Adipocyte (in vitro differentiated cells): ENCODE data around the gene SLC35B2.
"Not testable (repeated sequence)": the region's sequence is repeated elsewhere in the genome, so short reads cannot be mapped to it uniquely, and the experiment has no call there.

Source experiments
- DNase-seq: peaks from one replicate; pipeline ENCODE4 v3.0.0-alpha.2; 2015; ENCODE audit warnings: low read depth
- H3K27me3 ChIP-seq: replicated peaks from 2 replicates; pipeline ENCODE4 v1.7.0; 2013; ENCODE audit warnings: mild to moderate bottlenecking, low read length, moderate library complexity; ENCODE audit not compliant: control insufficient read depth, insufficient read depth
- H3K36me3 ChIP-seq: 2 replicates; pipeline ENCODE4 v1.7.0; 2013; ENCODE audit warnings: low read length, mild to moderate bottlenecking, moderate library complexity; ENCODE audit not compliant: control insufficient read depth, insufficient read depth, severe bottlenecking
- H3K4me1 ChIP-seq: 2 replicates; pipeline ENCODE4 v1.7.0; 2013; ENCODE audit warnings: mild to moderate bottlenecking, low read length, moderate library complexity; ENCODE audit not compliant: control insufficient read depth, insufficient read depth
- H3K4me3 ChIP-seq: 2 replicates; pipeline ENCODE4 v1.7.0; 2013; ENCODE audit warnings: mild to moderate bottlenecking, low read length, moderate library complexity
- H3K9ac ChIP-seq: 2 replicates; pipeline ENCODE4 v1.7.0; 2013; ENCODE audit warnings: mild to moderate bottlenecking, low read length, moderate library complexity
- H3K9me3 ChIP-seq: 2 replicates; pipeline ENCODE4 v1.7.0; 2013; ENCODE audit warnings: mild to moderate bottlenecking, low read length, moderate library complexity; ENCODE audit not compliant: control insufficient read depth

SLC35B2 gene

GRCh38 chr6:44235269-44235668, 22.1 kb downstream of the SLC35B2 start:
- Histone ChIP-seq H3K9ac (peak overlapping the region; percentile 81), H3K36me3 (peaks cover 29% of the 10 kb centered on the region)
- DNase-seq, result no peak

DNA sequence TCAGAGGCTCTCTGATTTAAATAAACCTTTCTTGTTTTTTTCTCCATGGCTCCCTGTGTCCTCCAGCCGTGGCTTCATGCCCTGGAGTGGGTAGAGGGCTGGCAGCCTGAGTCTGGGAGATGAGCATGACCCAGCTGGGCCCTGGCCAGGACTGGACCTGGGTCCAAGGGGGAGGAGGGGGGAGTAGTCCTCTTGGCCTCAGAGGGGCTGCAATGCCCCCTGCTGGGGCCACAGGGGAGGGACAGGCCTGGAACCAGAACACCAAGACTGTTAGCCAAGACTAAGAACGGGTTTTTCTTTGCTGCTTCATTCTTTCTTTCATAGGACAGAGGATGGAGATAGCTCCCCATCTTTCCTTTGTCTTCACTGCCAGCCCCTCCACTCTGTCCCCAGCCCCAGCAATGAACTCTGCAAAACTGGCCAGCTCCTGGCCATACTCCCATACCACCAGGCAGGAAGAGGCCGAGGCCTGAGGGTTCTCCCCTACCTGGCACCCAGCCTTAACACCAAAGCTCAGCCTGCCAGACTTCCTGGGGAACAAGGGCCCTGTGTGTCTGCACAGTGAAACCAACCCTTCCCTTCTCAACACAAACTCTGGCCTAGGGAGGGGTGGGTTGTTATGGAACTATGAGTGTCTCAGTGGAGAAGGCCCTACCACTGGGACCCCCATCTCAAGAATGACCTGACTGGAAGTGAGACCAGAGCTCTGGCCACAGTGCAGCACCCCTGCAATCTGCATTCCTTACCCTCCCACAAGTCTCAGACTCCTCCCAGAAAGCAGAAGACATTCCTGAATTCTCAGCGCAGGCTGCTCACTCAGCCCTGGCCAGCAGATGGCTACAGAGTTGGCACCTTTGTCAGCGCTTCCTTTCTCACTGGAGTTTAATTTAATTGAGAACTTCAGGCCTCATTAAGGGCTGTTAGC, 23.0 kb downstream of the SLC35B2 start:
- Histone ChIP-seq H3K4me1 (peaks cover 68% of the 10 kb centered on the region), H3K27me3 (no peaks in the 10 kb centered on the region), H3K9me3 (no peaks in the 10 kb centered on the region), H3K4me3 (no peak overlapping the region), H3K36me3 (peaks cover 36% of the 10 kb centered on the region), H3K9ac (peak overlapping the region; percentile 81)
- peak; percentile 83 for DNase-seq

More at GRCh38 chr6:44235269-44235668, 22.1 kb downstream of the SLC35B2 start:
- no peaks in the 10 kb centered on the region for H3K9me3 ChIP-seq
- H3K4me3 ChIP-seq, result no peak overlapping the region
- peaks cover 59% of the 10 kb centered on the region for H3K4me1 ChIP-seq
- H3K27me3 ChIP-seq, result no peaks in the 10 kb centered on the region

DNA sequence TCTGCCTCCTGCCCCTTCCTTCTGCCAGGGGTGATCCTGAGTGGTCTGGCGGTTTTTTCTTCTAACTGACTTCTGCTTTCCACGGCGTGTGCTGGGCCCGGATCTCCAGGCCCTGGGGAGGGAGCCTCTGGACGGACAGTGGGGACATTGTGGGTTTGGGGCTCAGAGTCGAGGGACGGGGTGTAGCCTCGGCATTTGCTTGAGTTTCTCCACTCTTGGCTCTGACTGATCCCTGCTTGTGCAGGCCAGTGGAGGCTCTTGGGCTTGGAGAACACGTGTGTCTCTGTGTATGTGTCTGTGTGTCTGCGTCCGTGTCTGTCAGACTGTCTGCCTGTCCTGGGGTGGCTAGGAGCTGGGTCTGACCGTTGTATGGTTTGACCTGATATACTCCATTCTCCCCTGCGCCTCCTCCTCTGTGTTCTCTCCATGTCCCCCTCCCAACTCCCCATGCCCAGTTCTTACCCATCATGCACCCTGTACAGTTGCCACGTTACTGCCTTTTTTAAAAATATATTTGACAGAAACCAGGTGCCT, 23.7 kb downstream of the SLC35B2 start:
- no peaks in the 10 kb centered on the region for H3K9me3 ChIP-seq
- peaks cover 36% of the 10 kb centered on the region for H3K36me3 ChIP-seq
- H3K4me1 ChIP-seq, result peaks cover 75% of the 10 kb centered on the region
- no peaks in the 10 kb centered on the region for H3K27me3 ChIP-seq
- DNase-seq, result no peak
- peak overlapping the region; percentile 81 for H3K9ac ChIP-seq
- peak overlapping the region; percentile 23 for H3K4me3 ChIP-seq

DNA sequence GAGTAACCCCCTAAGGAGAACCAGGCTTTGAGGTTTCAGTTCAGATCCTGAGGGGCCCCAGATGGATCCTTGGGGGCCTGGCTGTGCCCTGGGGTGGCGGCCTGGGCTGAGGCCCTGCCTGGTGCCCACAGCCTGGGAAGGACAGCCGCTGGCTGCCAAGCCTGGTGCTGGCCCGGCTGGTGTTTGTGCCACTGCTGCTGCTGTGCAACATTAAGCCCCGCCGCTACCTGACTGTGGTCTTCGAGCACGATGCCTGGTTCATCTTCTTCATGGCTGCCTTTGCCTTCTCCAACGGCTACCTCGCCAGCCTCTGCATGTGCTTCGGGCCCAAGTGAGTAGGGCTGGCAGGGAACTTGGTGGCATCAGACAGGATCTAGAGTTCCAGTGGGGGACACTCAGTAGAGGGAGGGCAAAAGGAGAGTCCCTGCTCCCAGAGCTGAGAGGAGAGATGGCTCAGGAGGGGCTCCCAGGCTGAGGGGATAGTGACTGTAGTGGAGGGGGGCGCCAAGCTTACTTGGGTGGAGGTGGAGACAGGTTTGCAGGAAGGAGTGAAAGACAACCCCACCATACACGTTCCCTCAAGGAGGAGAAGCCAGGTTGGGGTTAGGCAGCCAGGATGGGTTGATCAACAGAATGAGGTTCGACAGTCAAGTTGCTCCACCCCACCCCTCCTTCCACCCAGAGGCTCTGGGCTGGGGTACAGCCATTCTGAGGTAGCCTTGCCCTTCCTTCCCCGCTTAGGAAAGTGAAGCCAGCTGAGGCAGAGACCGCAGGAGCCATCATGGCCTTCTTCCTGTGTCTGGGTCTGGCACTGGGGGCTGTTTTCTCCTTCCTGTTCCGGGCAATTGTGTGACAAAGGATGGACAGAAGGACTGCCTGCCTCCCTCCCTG, 24.4 kb downstream of the SLC35B2 start:
- Histone ChIP-seq H3K9me3 (no peaks in the 10 kb centered on the region), H3K9ac (peak overlapping the region; percentile 81), H3K27me3 (no peaks in the 10 kb centered on the region), H3K4me1 (peaks cover 75% of the 10 kb centered on the region), H3K36me3 (peaks cover 36% of the 10 kb centered on the region), H3K4me3 (no peak overlapping the region)
- DNase-seq, result no peak

DNA sequence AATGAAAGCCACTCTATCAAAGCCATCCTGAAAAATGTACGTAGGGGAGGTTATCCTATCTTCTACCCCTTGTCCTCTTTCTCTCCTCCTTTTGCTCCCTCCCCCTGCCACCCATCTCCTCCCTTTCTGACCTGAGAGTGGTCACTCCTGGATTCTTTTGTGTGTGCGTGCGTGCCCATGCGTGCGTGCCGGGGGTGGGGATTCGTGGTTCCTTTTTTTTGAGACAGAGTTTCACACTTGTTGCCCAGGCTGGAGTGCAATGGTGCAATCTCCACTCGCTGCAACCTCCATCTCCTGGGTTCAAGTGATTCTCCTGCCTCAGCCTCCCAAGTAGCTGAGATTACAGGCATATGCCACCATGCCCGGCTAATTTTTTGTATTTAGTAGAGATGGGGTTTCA, 25.9 kb downstream of the SLC35B2 start:
- Histone ChIP-seq H3K4me1 (peaks cover 76% of the 10 kb centered on the region), H3K36me3 (peaks cover 36% of the 10 kb centered on the region)
- DNase-seq, H3K4me3 ChIP-seq, H3K9ac ChIP-seq, H3K9me3 ChIP-seq, H3K27me3 ChIP-seq: not testable (repeated sequence)

- no peak overlapping the region for H3K9ac ChIP-seq
- H3K27me3 ChIP-seq, result no peaks in the 10 kb centered on the region
- H3K9me3 ChIP-seq, result no peaks in the 10 kb centered on the region
- H3K4me1 ChIP-seq, result peaks cover 74% of the 10 kb centered on the region
- no peak for DNase-seq
- no peak overlapping the region for H3K4me3 ChIP-seq
- peaks cover 33% of the 10 kb centered on the region for H3K36me3 ChIP-seq
Observed at GRCh38 chr6:44230034-44230675, 27.2 kb downstream of the SLC35B2 start.

DNA sequence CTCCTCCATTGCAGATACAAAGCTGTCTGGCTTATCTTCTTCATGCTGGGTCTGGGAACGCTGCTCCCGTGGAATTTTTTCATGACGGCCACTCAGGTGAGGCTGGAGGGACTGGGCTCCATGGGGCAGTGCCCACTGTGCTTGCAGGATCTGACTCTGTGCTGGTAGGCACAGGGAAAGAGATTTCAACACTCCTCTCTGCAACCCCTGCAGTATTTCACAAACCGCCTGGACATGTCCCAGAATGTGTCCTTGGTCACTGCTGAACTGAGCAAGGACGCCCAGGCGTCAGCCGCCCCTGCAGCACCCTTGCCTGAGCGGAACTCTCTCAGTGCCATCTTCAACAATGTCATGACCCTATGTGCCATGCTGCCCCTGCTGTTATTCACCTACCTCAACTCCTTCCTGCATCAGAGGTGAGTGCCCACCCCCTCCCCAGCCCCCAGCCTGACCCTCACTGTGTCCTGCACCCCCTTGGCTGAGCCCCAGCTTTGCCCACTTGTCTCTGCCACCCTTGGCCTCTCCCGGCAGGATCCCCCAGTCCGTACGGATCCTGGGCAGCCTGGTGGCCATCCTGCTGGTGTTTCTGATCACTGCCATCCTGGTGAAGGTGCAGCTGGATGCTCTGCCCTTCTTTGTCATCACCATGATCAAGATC, 27.8 kb downstream of the SLC35B2 start:
- Histone ChIP-seq H3K9ac (no peak overlapping the region), H3K36me3 (peaks cover 33% of the 10 kb centered on the region), H3K4me1 (peaks cover 74% of the 10 kb centered on the region), H3K4me3 (no peak overlapping the region), H3K27me3 (no peaks in the 10 kb centered on the region), H3K9me3 (no peaks in the 10 kb centered on the region)
- no peak for DNase-seq

GRCh38 chr6:44228836-44229235, 28.5 kb downstream of the SLC35B2 start:
- Histone ChIP-seq H3K27me3 (no peaks in the 10 kb centered on the region), H3K4me1 (peaks cover 73% of the 10 kb centered on the region), H3K9ac (no peak overlapping the region), H3K36me3 (peaks cover 33% of the 10 kb centered on the region), H3K4me3 (no peak overlapping the region), H3K9me3 (no peaks in the 10 kb centered on the region)
- peak; percentile 7 for DNase-seq

DNA sequence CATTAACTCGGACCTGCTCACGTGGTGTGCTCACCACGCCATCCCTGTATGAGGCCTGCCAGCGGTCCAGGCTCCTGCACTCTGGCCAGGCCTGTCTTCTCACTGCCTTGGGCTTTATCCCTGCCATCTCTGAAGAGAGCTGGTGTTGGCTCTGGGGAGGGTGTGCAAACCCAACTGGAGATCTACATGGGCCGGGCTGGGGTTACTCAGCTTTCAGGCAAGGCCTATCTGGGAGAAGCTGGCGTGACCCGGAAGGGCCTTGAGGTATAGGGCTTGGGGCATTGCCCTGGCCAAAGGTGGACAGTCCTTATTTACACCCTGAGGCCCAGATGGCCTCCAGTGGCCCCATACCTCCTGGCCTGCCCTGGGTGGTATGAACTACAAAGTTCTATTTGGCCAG, 28.9 kb downstream of the SLC35B2 start:
- Histone ChIP-seq H3K4me1 (peaks cover 69% of the 10 kb centered on the region), H3K9me3 (no peaks in the 10 kb centered on the region), H3K4me3 (no peak overlapping the region), H3K9ac (no peak overlapping the region), H3K27me3 (no peaks in the 10 kb centered on the region), H3K36me3 (peaks cover 32% of the 10 kb centered on the region)
- no peak for DNase-seq

DNA sequence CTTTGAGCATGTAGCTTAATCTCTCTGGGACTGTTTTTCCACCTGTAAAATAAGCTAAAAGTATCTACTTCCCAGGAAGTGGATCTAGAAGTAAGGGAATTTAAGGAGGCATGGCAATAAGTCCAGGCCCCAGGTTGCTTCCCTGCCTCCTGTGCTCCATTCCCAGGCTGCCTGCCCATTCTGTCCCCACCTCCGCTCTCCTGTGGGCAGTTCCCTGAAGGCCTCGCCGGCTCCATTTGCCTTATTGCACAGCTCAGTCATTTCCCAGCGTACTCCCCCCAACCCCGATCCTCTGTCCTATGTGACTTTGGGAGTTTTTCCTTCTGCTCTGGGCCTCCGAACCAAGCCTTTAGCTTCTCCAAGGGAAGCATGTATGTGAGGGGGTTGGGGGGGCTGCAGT, 29.3 kb downstream of the SLC35B2 start:
- Histone ChIP-seq H3K36me3 (peaks cover 28% of the 10 kb centered on the region), H3K4me1 (peaks cover 65% of the 10 kb centered on the region), H3K9ac (no peak overlapping the region), H3K4me3 (no peak overlapping the region), H3K9me3 (no peaks in the 10 kb centered on the region), H3K27me3 (no peaks in the 10 kb centered on the region)
- no peak for DNase-seq
